Measurements from ENCODE around the gene CGB1.
"Not testable (repeated sequence)": the region's sequence is repeated elsewhere in the genome, so short reads cannot be mapped to it uniquely, and the experiment has no call there.

CGB1 gene

GRCh38 chr19:49020931-49021895 lies 15.5 kb downstream of the CGB1 start:
- DNase-seq: no peak

GRCh38 chr19:49020342-49020741 lies 16.4 kb downstream of the CGB1 start:
- DNase-seq: no peak

- DNase-seq: no peak
Observed at GRCh38 chr19:49019242-49019932, 17.3 kb downstream of the CGB1 start.

GRCh38 chr19:49018388-49019241 lies 18.1 kb downstream of the CGB1 start:
- DNase-seq: not testable (repeated sequence)

- peak; percentile 17 for DNase-seq
Observed at GRCh38 chr19:49017666-49018351, 18.9 kb downstream of the CGB1 start.

GRCh38 chr19:49017041-49017665 lies 19.5 kb downstream of the CGB1 start, which contains the start of gene LHB:
TSS of gene LHB (minus strand) at chr19:49017091. CDS start at chr19:49017081, 10 bp downstream.
- no peak for DNase-seq

- DNase-seq: no peak
Observed at GRCh38 chr19:49016067-49016839, 20.4 kb downstream of the CGB1 start.

GRCh38 chr19:49014870-49015255 lies 21.8 kb downstream of the CGB1 start:
- DNase-seq: no peak

- DNase-seq: no peak
Observed at GRCh38 chr19:49014123-49014869, 22.4 kb downstream of the CGB1 start.

- no peak for DNase-seq
Observed at GRCh38 chr19:49011194-49011593, 25.5 kb downstream of the CGB1 start.

- no peak for DNase-seq
Observed at GRCh38 chr19:49010453-49010852, 26.2 kb downstream of the CGB1 start.

GRCh38 chr19:49009828-49010227 lies 26.9 kb downstream of the CGB1 start:
- no peak for DNase-seq

- no peak for DNase-seq
Observed at GRCh38 chr19:49006905-49007304, 29.8 kb downstream of the CGB1 start.

GRCh38 chr19:49004964-49005614 lies 31.6 kb downstream of the CGB1 start:
- no peak for DNase-seq

- no peak for DNase-seq
Observed at GRCh38 chr19:49004133-49004532, 32.6 kb downstream of the CGB1 start.

- DNase-seq: no peak
Observed at GRCh38 chr19:48999481-49000325, 37.0 kb downstream of the CGB1 start.

GRCh38 chr19:48997972-48998371 lies 38.7 kb downstream of the CGB1 start:
- DNase-seq: peak; percentile 27

- DNase-seq: no peak
Observed at GRCh38 chr19:48994035-48994386, 42.7 kb downstream of the CGB1 start.

All from DMS 273 treated with DMSO at 0.1 percent for 48 hours (cell line).